H1 (cell line): ENCODE results near the gene C1QTNF1. TPM values are rescaled to one million over a fixed set of nuclear protein-coding genes. Genes with fewer than 3 reads are reported as not detected.

Experiments
- CTCF ChIA-PET: fragments of 300-600 bp; sonication (Branson Sonifier 250); formaldehyde crosslinking; loops from one replicate; lab custom pipeline; 2021; ENCODE audit not compliant: partially characterized antibody; lab: Charles Lee
- POLR2A ChIA-PET: fragments of 300-600 bp; sonication (Branson Sonifier 250); formaldehyde crosslinking; loops from one replicate; lab custom pipeline; 2021; ENCODE audit warnings: inconsistent platforms; ENCODE audit not compliant: partially characterized antibody; lab: Charles Lee
- DNase-seq, 2 experiments: peaks; one replicate each; pipeline versions ENCODE4 v3.0.0 to v3.0.0-alpha.2; 2010 to 2022; ENCODE audit warnings: low spot score in 2 of 2, low read depth in 1 of 2, mixed read lengths in 1 of 2
- FAIRE-seq: peaks from 2 replicates; lab custom pipeline; 2011; peaks lifted over from hg19 to GRCh38; lab: Jason Lieb, UNC
- H2AFZ ChIP-seq: 2 replicates; pipeline ENCODE4 v1.8.1; 2012; ENCODE audit warnings: low read length, inconsistent platforms
- H2AK5ac ChIP-seq: 2 replicates; pipeline ENCODE4 v1.6.1; 2013; ENCODE audit warnings: low read depth, low read length
- H2BK120ac ChIP-seq: replicated peaks from 2 replicates; pipeline ENCODE3; 2013; ENCODE audit warnings: low read depth, low read length, inconsistent platforms
- H2BK12ac ChIP-seq: 2 replicates; pipeline ENCODE4 v1.6.1; 2013; ENCODE audit warnings: low read depth, low read length
- H2BK15ac ChIP-seq: 2 replicates; pipeline ENCODE4 v1.6.1; 2013; ENCODE audit warnings: low read length
- H2BK20ac ChIP-seq: 2 replicates; pipeline ENCODE4 v1.6.1; 2013; ENCODE audit warnings: low read length
- H2BK5ac ChIP-seq: 2 replicates; pipeline ENCODE4 v1.6.1; 2013; ENCODE audit warnings: low read depth, low read length
- H3K14ac ChIP-seq: 2 replicates; pipeline ENCODE4 v1.6.1; 2013; ENCODE audit warnings: inconsistent platforms; ENCODE audit not compliant: insufficient read length
- H3K18ac ChIP-seq: 2 replicates; pipeline ENCODE4 v1.6.1; 2013; ENCODE audit warnings: low read length; ENCODE audit errors: extremely low read depth
- H3K23ac ChIP-seq: 2 replicates; pipeline ENCODE4 v1.6.1; 2013; ENCODE audit warnings: inconsistent platforms; ENCODE audit not compliant: insufficient read length
- H3K23me2 ChIP-seq: 2 replicates; pipeline ENCODE4 v1.6.1; 2013; ENCODE audit warnings: low read depth, low read length
- H3K27ac ChIP-seq: 2 replicates; pipeline ENCODE4 v1.6.1; 2011; ENCODE audit warnings: low read depth, low read length, inconsistent platforms
- H3K27me3 ChIP-seq, 4 experiments: replicated peaks in 1 of 4; 1 replicate in 1 of 4; 2 replicates in 3 of 4; pipeline versions ENCODE4 v1.6.1 to v1.8.1; 2011 to 2013; ENCODE audit warnings: low read length in 3 of 4, mild to moderate bottlenecking in 3 of 4, inconsistent platforms in 2 of 4, mixed read lengths in 2 of 4, moderate library complexity in 1 of 4; ENCODE audit not compliant: control insufficient read depth in 3 of 4, insufficient read depth in 3 of 4; ENCODE audit errors: extremely low read depth in 1 of 4
- H3K36me3 ChIP-seq, 4 experiments: 2 replicates each; pipeline versions ENCODE4 v1.6.1 to v1.8.1; 2011 to 2013; ENCODE audit warnings: mild to moderate bottlenecking in 4 of 4, low read length in 3 of 4, moderate library complexity in 2 of 4, control low read depth in 1 of 4, inconsistent platforms in 1 of 4; ENCODE audit not compliant: insufficient read depth in 4 of 4, control insufficient read depth in 2 of 4
- H3K4ac ChIP-seq: replicated peaks from 2 replicates; pipeline ENCODE3; 2013; ENCODE audit warnings: low read length, low read depth, mixed read lengths, inconsistent platforms; ENCODE audit not compliant: insufficient read length
- H3K4me1 ChIP-seq, 4 experiments: replicated peaks in 1 of 4; 1 replicate in 1 of 4; 2 replicates in 3 of 4; pipeline versions ENCODE4 v1.6.1 to v1.8.1; 2011 to 2013; ENCODE audit warnings: low read length in 3 of 4, inconsistent platforms in 2 of 4, mixed read lengths in 1 of 4; ENCODE audit not compliant: insufficient read depth in 4 of 4, control insufficient read depth in 3 of 4
- H3K4me2 ChIP-seq, 2 experiments: 2 replicates each; pipeline versions ENCODE4 v1.6.1 to v1.8.1; 2011 to 2013; ENCODE audit warnings: low read depth in 2 of 2, low read length in 2 of 2, control low read depth in 1 of 2, inconsistent platforms in 1 of 2, mild to moderate bottlenecking in 1 of 2; ENCODE audit not compliant: insufficient read depth in 1 of 2
- H3K4me3 ChIP-seq, 4 experiments: fragments of 200-600, 300-600 bp in 1 of 4; sonication (generic), shearing (Covaris generic), sonication (Bioruptor Twin) in 1 of 4; 2 replicates each; pipeline versions ENCODE4 v1.5.1 to v1.8.1; 2011 to 2016; ENCODE audit warnings: low read length in 4 of 4, low read depth in 3 of 4, control low read depth in 2 of 4, inconsistent platforms in 2 of 4, mild to moderate bottlenecking in 2 of 4, mixed read lengths in 1 of 4, moderate library complexity in 1 of 4; ENCODE audit not compliant: insufficient read depth in 2 of 4; ENCODE audit errors: extremely low read depth in 1 of 4
- H3K56ac ChIP-seq: replicated peaks from 2 replicates; pipeline ENCODE3; 2013; ENCODE audit warnings: low read depth, mild to moderate bottlenecking, mixed read lengths, low read length, inconsistent platforms; ENCODE audit not compliant: insufficient read length
- H3K79me1 ChIP-seq: 2 replicates; pipeline ENCODE4 v1.6.1; 2013; ENCODE audit warnings: low read depth, low read length, control low read depth
- H3K79me2 ChIP-seq, 2 experiments: 2 replicates each; pipeline versions ENCODE4 v1.6.1 to v1.8.1; 2012 to 2013; ENCODE audit warnings: low read length in 2 of 2, mild to moderate bottlenecking in 2 of 2, inconsistent platforms in 1 of 2; ENCODE audit not compliant: insufficient read depth in 2 of 2, control insufficient read depth in 1 of 2
- H3K9ac ChIP-seq, 4 experiments: replicated peaks in 1 of 4; 1 replicate in 1 of 4; 2 replicates in 3 of 4; pipeline versions ENCODE4 v1.6.1 to v1.8.1; 2011 to 2013; ENCODE audit warnings: low read depth in 3 of 4, low read length in 3 of 4, control low read depth in 2 of 4, mild to moderate bottlenecking in 2 of 4, moderate library complexity in 2 of 4, inconsistent platforms in 1 of 4; ENCODE audit errors: extremely low read depth in 1 of 4
- H3K9me3 ChIP-seq, 2 experiments: 2 replicates each; pipeline versions ENCODE4 v1.6.1 to v1.8.1; 2012 to 2013; ENCODE audit warnings: mild to moderate bottlenecking in 2 of 2, moderate library complexity in 2 of 2, control low read depth in 1 of 2, inconsistent platforms in 1 of 2, low read depth in 1 of 2, low read length in 1 of 2, mixed read lengths in 1 of 2; ENCODE audit not compliant: insufficient read depth in 2 of 2
- H4K20me1 ChIP-seq, 2 experiments: replicated peaks in 1 of 2; 2 replicates each; pipeline versions ENCODE3 to v1.8.1; 2011 to 2013; ENCODE audit warnings: inconsistent platforms in 2 of 2, low read length in 2 of 2, mild to moderate bottlenecking in 1 of 2; ENCODE audit not compliant: insufficient read depth in 2 of 2, control insufficient read depth in 1 of 2
- H4K5ac ChIP-seq: 2 replicates; pipeline ENCODE4 v1.6.1; 2013; ENCODE audit warnings: low read length, low read depth, mixed read lengths, inconsistent platforms; ENCODE audit not compliant: insufficient read length
- H4K8ac ChIP-seq: 2 replicates; pipeline ENCODE4 v1.8.0; 2013; ENCODE audit warnings: mild to moderate bottlenecking, moderate library complexity, low read length, inconsistent platforms; ENCODE audit not compliant: insufficient read depth; ENCODE audit errors: extremely low read depth
- H4K91ac ChIP-seq: replicated peaks from 2 replicates; pipeline ENCODE3; 2013; ENCODE audit warnings: low read length, mixed read lengths, inconsistent platforms; ENCODE audit not compliant: insufficient read length
- BACH1 ChIP-seq: IDR thresholded peaks from 2 replicates; pipeline ENCODE4 v1.6.1; 2012; ENCODE audit warnings: low read length, improper control_type of control experiment
- BRCA1 ChIP-seq: IDR thresholded peaks from 2 replicates; pipeline ENCODE4 v1.6.1; 2012; ENCODE audit warnings: low read depth, low read length, improper control_type of control experiment
- CHD2 ChIP-seq: IDR thresholded peaks from 2 replicates; pipeline ENCODE4 v1.6.1; 2012; ENCODE audit warnings: low read length, improper control_type of control experiment
- CREB1 ChIP-seq: IDR thresholded peaks from 2 replicates; pipeline ENCODE4 v1.6.1; 2012; ENCODE audit warnings: inconsistent platforms
- POLR2AphosphoS5 ChIP-seq: IDR thresholded peaks from 2 replicates; pipeline ENCODE4 v1.6.1; 2011; ENCODE audit warnings: low read depth, low read length
- RXRA ChIP-seq: IDR thresholded peaks from 2 replicates; pipeline ENCODE4 v1.6.1; 2011; ENCODE audit warnings: low read depth, mild to moderate bottlenecking, low read length, moderate library complexity; ENCODE audit not compliant: insufficient read depth
- SP4 ChIP-seq: IDR thresholded peaks from 2 replicates; pipeline ENCODE4 v1.6.1; 2012; ENCODE audit warnings: low read length, inconsistent platforms
- SUZ12 ChIP-seq: fragments of 200-600 bp; sonication (generic); IDR thresholded peaks from 2 replicates; pipeline ENCODE4 v1.6.1; 2012; ENCODE audit warnings: mild to moderate bottlenecking, inconsistent platforms, low read length, moderate library complexity, mixed read lengths
- TBP ChIP-seq: IDR thresholded peaks from 2 replicates; pipeline ENCODE4 v1.6.1; 2011; ENCODE audit warnings: low read depth, low read length, improper control_type of control experiment
- TEAD4 ChIP-seq: IDR thresholded peaks from 2 replicates; pipeline ENCODE4 v1.6.1; 2012; ENCODE audit warnings: low read depth, low read length, inconsistent platforms, mixed read lengths
- YY1 ChIP-seq: IDR thresholded peaks from 2 replicates; pipeline ENCODE4 v1.6.1; 2011; ENCODE audit warnings: low read depth, mild to moderate bottlenecking, low read length
- WGBS, 2 experiments: shearing (Covaris generic) in 1 of 2; methylation state at CpG; one replicate each; pipeline versions ENCODE4 v1.1.6 to v1.1.7; 2013 to 2015; ENCODE audit warnings: low lambda C conversion rate in 2 of 2, mixed read lengths in 2 of 2, inconsistent platforms in 1 of 2, low coverage in 1 of 2, missing lambda C conversion rate in 1 of 2; ENCODE audit not compliant: insufficient replicate concordance in 2 of 2, insufficient coverage in 1 of 2, insufficient read length in 1 of 2; ENCODE audit errors: extremely low coverage in 1 of 2, missing lambda C conversion rate in 1 of 2; 5-methylcytosine and 5-hydroxymethylcytosine counted together
- polyA plus RNA-seq, 7 experiments: library from polyadenylated mRNA; depleted of rRNA in 3 of 7; stranded (reverse) in 5 of 7; unstranded in 2 of 7; fragments of >200 nt in 5 of 7; fragments of 200-250 nt in 2 of 7; gene quantifications; 1 replicate in 5 of 7; 2 replicates in 1 of 7; 4 replicates in 1 of 7; pipeline versions ENCODE4 v1.2.1 to v1.2.3, GENCODE V29; 2011 to 2013; ENCODE audit warnings: missing spikeins in 2 of 7, mixed read lengths in 2 of 7
- total RNA-seq: library from RNA; stranded (reverse); fragmentation: NEBNext Ultra II Directional; extraction: Animal tissue kit (Norgen Biotek cat#: 25700); gene quantifications from 2 replicates; pipeline ENCODE4 v1.2.1, GENCODE V29; 2021

Gene C1QTNF1
- total and polyA plus RNA-seq, 2 of the 8 experiments (the other 6 are each of a cell fraction or from before 2014, with no cell fraction given): 1.5 to 2.5 TPM

DNA sequence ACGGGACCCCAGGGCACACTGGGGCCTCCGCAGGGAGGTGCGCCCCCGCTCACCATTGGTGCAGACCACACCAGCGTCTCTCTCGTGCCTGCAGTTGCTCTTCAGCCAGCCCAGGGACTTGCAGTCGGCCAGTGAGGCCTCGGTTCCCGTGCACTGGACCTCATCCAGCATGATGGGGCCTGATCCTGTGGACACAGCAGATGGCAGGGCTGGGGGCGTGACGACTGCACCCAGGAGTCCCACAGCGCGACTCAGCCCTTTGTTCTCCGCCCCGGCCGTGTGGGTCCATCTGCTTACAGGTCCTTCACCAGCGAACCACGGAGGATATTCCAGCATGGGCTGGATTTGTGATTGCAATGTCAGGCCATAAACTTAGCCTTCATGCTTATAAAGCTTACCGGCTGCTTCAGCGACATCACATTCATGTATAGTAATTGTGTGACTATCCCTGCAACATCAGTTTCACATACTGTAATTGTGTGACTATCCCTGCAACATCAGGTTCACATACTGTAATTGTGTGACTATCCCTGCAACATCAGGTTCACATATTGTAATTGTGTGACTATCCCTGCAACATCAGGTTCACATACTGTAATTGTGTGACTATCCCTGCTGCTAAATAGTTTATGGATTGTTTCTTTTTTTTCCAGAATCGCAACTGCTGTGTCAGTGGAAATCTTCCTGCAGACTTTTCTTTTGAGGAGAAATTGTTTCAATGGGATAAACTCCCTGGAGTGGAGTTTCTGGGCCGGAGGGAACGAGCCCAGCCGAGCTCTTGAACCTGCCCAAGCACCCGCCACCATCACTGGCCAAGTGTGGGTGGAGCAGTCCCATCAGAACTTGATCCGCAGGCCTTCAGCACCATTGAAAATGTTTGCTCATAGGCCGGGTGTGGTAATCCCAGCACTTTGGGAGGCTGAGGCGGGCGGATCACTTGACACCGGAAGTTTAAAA is 49.1 kb upstream of the C1QTNF1 start:
- TF ChIP-seq POLR2AphosphoS5 (peak; percentile 16; the same call in 1 of the 2 replicates), YY1 (0 out of 2 replicates have a peak, but pooled peaks have one; percentile 24), BACH1 (no peak), CHD2 (no peak), SUZ12 (no peak), TEAD4 (no peak), BRCA1 (no peak), CREB1 (0 out of 2 replicates have a peak, but pooled peaks have one; percentile 14), RXRA (no peak), TBP (no peak), SP4 (no peak)
- H4K8ac ChIP-seq: no peak overlapping the region; the same call in 1 of the 2 replicates
- no peaks in the 10 kb centered on the region for H3K9me3 ChIP-seq
- H3K18ac ChIP-seq: peak overlapping the region; percentile 48; the same call in 1 of the 2 replicates
- ChIA-PET POLR2A (interaction anchor here (1.0 to 1.2 kb wide), 2 partner anchors 133 to 135 kb away, joined by 3 read pairs; partner anchors contain the start of gene USP36), CTCF (interaction anchor here (0.7 to 5.4 kb wide), 8 partner anchors 9 to 109 kb away, joined by 3 to 35 read pairs (median 3); no protein-coding TSS in a partner anchor)
- H3K27me3 ChIP-seq: no peaks in the 10 kb centered on the region
- H4K20me1 ChIP-seq: peaks cover 0 to 5% of the 10 kb centered on the region in 2 experiments
- H3K9ac ChIP-seq: no peak overlapping the region
- no peak overlapping the region for H2BK20ac ChIP-seq
- no peak overlapping the region for H4K91ac ChIP-seq
- no peaks in the 10 kb centered on the region; a peak in 2 of 8 replicates for H3K36me3 ChIP-seq
- H3K4me1 ChIP-seq: peaks cover 0 to 13% (median 8%) of the 10 kb centered on the region in 4 experiments; a peak in 5 of 7 replicates
- no peak overlapping the region for H3K14ac ChIP-seq
- H2BK12ac ChIP-seq: peak overlapping the region; percentile 27; the same call in 1 of the 2 replicates
- no peak for FAIRE-seq
- no peak overlapping the region for H4K5ac ChIP-seq
- H2AFZ ChIP-seq: no peak overlapping the region
- 0 out of 2 replicates have a peak overlapping the region, but pooled peaks have one; percentile 16 for H2BK15ac ChIP-seq
- H3K56ac ChIP-seq: no peak overlapping the region
- H2BK120ac ChIP-seq: no peak overlapping the region
- no peaks in the 10 kb centered on the region; a peak in 1 of 4 replicates for H3K79me2 ChIP-seq
- peak overlapping the region; percentile 71; the same call in 1 of the 2 replicates for H2BK5ac ChIP-seq
- WGBS, 2 experiments: 89% methylated on average over 26 of the region's 30 CpGs; no CpG with 5 or more reads in 1 of the 2 experiments
- H2AK5ac ChIP-seq: peak overlapping the region; percentile 75; the same call in 1 of the 2 replicates
- H3K4me3 ChIP-seq: no peak overlapping the region
- no peak overlapping the region for H3K4ac ChIP-seq
- no peaks in the 10 kb centered on the region for H3K23me2 ChIP-seq
- no peak overlapping the region; a peak in 1 of 4 replicates for H3K4me2 ChIP-seq
- no peak overlapping the region for H3K27ac ChIP-seq
- no peak overlapping the region for H3K23ac ChIP-seq
- DNase-seq: no peak
- H3K79me1 ChIP-seq: no peaks in the 10 kb centered on the region
